ENCODE data around the gene RBBP4.
"Not testable (repeated sequence)": the region's sequence is repeated elsewhere in the genome, so short reads cannot be mapped to it uniquely, and the experiment has no call there.

RBBP4 gene

GRCh38 chr1:32642292-32642827 is 8.6 kb upstream of the RBBP4 start:
- DNase-seq = not testable (repeated sequence)

- no peak for DNase-seq
Observed at GRCh38 chr1:32644426-32644825, 6.6 kb upstream of the RBBP4 start.

DNA sequence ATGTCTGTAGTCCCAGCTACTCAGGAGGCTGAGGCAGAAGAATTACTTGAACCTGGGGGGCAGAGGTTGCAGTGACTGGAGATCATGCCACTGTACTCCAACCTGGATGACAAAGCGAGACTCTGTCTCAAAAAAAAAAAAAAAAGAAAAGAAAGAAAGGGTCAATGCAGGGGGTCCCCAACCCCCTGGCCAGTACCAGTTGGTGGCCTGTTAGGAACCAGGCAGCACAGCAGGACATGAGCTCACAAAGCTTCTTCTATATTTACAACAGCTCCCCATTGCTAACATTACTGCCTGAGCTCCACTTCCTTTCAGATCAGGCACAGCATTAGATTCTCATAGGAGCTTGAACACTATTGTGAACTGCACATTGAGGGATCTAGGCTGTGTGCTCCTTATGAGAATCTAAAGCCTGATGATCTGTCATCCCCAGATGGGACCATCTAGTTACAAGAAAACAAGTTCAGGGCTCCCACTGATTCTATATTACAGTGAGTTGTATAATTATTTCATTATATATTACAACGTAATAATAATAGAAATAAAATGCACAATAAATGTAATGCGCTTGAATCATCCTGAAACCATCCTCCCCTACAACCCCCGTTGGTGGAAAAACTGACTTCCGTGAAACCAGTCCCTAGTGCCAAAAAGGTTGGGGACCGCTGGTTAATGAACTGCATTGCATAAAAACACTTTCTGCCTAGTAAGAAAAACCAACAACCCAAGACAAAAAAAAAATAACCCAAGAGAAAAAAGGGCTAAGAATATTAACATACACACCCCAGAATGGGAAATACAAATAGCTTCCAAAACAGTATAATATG is 3.5 kb upstream of the RBBP4 start:
- DNase-seq = peak in 1 of 2 experiments; percentile 14

DNA sequence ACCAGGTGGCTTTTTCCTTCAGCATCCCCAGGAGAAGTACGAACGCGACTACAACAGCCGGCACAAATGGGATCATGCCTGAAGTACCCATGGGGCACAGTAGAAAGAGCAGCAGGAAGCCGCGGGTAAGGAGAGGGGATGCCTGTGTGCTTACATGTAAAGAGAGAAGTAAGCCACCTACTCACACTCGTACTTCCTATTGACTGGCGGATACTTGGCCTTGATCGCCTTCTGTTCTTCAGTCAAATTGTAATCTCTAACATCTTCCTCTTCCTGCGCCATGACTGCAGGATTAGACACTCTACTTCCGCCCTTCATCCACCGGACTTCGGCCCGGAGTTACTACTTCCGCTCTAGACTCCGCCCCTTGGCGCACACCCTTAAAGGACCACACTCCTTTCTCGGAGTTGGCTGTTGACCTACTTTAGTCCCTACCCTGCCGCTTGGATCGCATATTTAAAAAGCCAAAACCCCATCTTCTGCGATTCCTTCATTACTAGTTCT is 708 bp upstream of the RBBP4 start, which contains the start of gene ZBTB8OS:
TSS of gene ZBTB8OS (minus strand) at position 303 of the 504 bp plus-strand sequence. CDS start at position 282, 21 bp downstream.
- DNase-seq = peak; percentile 81

DNA sequence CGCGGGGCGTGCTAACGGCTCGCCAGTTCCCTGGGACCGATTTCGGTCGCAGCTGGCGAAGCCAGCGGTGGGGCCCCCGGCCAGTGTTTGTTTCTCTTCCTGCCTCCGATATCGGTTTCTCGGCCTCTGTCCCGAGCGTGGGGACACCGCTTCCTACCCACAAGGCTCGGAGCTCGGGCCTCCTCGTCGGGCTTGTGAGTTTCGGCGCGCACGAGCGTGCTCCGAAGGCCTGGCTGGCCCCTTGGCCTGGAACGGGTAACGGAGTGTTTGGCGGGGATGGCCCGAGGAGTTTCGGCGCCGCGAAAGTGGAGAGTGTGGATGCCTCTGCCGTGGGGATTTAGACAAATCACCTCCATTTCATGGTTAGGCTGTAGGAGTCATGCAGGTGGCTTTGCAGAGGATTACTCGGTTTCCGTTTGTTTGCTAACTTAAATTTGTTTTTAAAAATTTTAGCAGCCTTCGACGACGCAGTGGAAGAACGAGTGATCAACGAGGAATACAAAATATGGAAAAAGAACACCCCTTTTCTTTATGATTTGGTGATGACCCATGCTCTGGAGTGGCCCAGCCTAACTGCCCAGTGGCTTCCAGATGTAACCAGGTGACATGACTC is 559 bp downstream of the RBBP4 start:
- no peak for DNase-seq

DNA sequence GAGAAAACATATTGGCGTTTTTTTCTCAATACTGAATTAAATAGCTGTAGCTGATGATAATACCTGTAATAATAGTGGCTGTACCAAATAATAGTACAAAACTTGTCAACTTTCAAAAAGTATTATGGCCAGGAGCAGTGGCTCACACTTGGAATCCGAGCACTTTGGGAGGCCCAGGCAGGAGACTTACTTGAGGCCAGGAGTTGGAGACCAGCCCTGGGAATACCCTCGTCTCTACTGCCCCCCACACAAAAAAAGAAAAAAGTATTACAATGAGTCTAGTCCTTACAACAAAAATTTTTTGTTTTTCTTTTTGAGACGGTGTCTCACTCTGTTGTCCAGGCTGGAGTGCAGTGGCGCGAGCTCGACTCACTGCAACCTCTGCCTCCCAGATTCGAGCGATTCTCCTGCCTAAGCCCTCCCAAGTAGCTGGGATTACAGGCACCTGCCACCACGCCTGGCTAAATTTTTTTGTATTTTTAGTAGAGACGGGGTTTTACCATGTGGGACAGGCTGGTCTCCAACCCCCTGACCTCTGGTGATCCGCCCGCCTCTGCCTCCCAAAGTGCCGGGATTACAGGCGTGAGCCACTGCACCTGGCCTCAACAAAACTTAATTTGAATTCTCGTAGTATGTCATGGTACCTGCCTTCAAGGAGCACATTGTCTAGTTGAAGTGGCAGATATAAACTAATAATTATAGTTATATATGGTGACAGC is 1.4 kb downstream of the RBBP4 start:
- no peak for DNase-seq

DNA sequence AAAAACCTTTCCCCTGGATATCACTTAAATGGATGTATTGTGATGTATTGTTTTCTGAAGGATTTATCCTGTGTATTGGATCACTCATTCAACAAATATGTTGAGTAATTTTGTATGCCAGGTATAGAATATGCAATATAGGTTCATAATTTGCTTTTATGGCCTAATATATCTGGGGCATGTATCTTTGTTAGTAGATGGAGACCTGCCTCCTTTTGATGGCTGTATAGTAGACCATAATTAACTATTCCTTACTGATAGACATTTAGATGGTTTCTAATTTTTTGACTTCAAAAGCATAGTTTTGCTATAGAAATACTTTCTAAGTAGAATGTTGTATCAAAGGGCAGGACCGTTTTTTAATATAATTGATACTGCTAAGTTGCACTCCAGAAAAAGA is 8.6 kb downstream of the RBBP4 start:
- no peak for DNase-seq

- no peak for DNase-seq
Observed at GRCh38 chr1:32665915-32666314, 14.9 kb downstream of the RBBP4 start.

- no peak for DNase-seq
Observed at GRCh38 chr1:32666901-32667566, 16.0 kb downstream of the RBBP4 start.

DNA sequence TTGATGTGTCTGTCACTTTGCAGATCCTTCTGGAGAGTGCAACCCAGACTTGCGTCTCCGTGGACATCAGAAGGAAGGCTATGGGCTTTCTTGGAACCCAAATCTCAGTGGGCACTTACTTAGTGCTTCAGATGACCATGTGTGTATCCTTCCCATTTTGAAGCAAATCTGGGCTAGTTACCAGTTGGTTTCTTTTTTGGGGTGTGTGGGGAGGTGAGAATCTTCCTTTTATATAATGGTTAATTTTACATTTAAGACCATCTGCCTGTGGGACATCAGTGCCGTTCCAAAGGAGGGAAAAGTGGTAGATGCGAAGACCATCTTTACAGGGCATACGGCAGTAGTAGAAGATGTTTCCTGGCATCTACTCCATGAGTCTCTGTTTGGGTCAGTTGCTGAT is 17.7 kb downstream of the RBBP4 start:
- DNase-seq = not testable (repeated sequence)

DNA sequence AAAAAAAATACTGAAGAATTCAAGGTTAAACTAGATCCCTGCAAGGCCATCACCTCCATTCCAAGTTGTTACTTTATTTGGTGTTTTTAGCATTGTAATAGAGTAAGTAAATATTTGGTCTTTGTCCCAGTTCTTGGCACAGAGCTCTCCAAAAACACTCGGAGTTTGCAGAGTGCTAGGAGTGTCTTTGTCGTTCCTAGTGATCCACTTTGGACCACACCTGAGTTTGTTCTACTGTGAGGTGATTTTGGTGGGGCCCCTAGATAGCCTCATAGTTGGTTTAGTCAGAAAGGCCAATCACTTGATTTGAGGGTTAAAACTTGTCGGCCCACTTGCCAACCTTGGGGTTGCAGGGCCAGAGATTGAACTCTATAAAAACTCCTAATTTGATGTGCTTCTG is 25.9 kb downstream of the RBBP4 start:
- no peak for DNase-seq

- not testable (repeated sequence) for DNase-seq
Observed at GRCh38 chr1:32679993-32680392, 29.0 kb downstream of the RBBP4 start.

DNA sequence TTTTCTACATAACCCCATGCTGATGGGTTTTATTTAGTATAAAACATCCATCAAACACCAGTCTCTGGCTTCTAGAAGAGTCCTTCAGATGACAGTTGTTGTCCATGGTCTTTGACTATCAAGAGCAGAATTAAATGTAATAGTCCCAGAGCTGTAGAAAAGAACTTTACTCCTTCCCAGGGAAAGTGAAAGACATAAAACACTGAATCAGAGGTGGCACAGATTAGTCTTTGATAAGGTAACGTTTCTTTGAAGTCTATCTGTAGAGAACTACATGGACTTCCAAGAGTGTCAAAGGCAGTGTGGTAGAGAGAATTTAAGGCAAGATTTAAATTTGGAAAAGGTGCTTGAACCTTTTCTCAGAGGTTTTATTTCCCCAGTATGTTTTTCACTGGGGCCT is 29.6 kb downstream of the RBBP4 start:
- no peak for DNase-seq

DNA sequence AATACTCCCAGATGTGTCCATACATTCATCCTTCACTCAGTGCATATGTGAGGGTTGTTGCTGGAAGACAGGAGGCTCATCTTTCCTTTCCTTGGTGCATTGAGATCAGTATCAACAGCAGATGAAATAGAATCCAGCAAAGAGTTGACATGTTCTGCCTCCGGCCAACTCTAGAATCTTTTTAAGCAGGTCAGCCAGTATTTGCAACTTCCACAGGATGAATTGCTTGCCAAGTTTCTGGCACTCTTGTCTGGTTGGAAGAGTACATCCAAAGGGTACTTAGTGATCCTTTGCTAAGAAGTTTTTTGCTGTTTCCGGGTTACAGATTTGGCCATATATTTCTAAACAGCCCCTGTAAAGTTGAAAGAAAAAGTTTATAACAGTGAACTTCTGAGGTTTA is 30.5 kb downstream of the RBBP4 start:
- no peak for DNase-seq

- no peak for DNase-seq
Observed at GRCh38 chr1:32681999-32682398, 31.0 kb downstream of the RBBP4 start.

GRCh38 chr1:32683397-32683796 is 32.4 kb downstream of the RBBP4 start:
- no peak for DNase-seq

DNA sequence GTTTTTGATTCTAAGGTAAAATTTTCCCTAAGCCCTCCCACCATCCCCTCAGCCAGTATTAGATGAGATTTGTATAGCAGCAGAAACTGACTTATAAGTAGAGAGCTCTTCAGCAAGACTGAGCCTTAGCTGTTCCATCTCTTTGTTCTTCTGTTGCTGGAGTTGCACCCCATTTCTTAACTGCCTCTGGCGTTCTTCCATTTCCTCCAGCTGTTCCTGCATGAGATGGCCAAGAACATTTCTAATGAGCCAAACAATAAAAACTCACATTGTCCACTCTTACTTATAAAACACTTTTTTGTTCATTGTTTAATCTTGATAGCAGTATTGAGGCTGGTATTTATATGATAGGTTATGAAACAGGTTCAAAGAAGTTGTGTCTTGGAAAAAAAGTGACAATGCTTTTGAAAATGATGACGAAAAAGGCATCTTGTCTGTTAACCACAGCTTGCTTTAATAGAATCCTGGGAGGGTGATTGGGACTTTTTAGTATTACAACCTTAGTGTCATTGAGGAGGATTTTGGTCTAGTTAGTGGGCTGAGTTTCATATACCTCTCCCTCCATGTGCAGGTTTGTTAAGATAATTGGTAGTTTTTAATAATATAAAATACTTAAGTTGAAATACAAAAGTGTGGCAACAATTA is 33.3 kb downstream of the RBBP4 start:
- DNase-seq = no peak

GRCh38 chr1:32685498-32685897 is 34.5 kb downstream of the RBBP4 start:
- no peak for DNase-seq

DNA sequence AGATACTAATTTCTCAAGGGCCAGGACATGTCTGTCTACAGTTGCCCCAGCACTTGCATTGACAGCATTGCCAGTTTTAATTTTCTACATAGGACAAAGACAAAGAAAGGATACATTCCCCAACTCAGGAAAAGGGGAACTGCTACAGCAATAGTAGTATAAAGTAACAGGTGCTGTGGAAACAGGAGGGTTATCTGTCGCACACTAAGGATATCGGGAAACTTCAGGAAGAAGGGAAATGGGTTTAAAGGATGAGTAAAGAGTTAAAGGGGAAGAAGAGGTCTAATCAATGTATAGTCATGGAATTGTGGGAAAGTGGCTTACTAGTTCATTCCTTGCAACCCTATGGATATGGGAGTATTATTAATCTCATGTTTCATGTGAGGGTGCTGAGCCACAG is 35.4 kb downstream of the RBBP4 start:
- DNase-seq = no peak

GRCh38 chr1:32693455-32694174 is 42.6 kb downstream of the RBBP4 start:
- no peak for DNase-seq

- DNase-seq = no peak
Observed at GRCh38 chr1:32695098-32695904, 44.3 kb downstream of the RBBP4 start.
